Measurements from ENCODE around the gene SCAF8.
"Not testable (repeated sequence)": the region's sequence is repeated elsewhere in the genome, so short reads cannot be mapped to it uniquely, and the experiment has no call there.

Gene SCAF8

DNA sequence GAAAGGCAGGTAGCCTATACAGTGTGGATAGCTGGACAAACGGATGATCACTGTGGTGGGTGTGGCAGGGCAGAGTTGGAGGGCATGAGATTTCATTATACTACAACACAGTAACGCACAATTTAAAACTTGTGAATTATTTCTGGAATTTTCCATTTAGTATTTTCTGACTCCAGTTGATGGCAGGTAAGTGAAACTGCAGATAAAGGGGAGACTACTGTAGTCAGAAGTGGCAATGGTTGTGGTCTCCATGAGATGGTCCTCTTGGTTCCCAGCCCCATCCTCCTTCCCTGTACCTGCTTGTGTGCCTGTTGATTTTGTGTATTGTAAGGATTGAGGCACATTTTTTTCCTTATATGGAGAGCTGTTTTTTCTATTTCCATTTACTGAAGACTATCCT is 22.5 kb upstream of the SCAF8 start:
- no peak for TF ChIP-seq EZH2phosphoT487 (conservative IDR thresholded peaks at IDR 0.05; ENCODE audit: low read length)
- TF ChIP-seq, protein P1, sequence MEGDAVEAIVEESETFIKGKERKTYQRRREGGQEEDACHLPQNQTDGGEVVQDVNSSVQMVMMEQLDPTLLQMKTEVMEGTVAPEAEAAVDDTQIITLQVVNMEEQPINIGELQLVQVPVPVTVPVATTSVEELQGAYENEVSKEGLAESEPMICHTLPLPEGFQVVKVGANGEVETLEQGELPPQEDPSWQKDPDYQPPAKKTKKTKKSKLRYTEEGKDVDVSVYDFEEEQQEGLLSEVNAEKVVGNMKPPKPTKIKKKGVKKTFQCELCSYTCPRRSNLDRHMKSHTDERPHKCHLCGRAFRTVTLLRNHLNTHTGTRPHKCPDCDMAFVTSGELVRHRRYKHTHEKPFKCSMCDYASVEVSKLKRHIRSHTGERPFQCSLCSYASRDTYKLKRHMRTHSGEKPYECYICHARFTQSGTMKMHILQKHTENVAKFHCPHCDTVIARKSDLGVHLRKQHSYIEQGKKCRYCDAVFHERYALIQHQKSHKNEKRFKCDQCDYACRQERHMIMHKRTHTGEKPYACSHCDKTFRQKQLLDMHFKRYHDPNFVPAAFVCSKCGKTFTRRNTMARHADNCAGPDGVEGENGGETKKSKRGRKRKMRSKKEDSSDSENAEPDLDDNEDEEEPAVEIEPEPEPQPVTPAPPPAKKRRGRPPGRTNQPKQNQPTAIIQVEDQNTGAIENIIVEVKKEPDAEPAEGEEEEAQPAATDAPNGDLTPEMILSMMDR (IDR thresholded peaks at IDR 0.05; ENCODE audit: insufficient read depth, low read length, poor library complexity, severe bottlenecking): no peak
- no peaks in the 10 kb centered on the region for H3K9me3 ChIP-seq (ENCODE audit: insufficient read depth, low read length)

DNA sequence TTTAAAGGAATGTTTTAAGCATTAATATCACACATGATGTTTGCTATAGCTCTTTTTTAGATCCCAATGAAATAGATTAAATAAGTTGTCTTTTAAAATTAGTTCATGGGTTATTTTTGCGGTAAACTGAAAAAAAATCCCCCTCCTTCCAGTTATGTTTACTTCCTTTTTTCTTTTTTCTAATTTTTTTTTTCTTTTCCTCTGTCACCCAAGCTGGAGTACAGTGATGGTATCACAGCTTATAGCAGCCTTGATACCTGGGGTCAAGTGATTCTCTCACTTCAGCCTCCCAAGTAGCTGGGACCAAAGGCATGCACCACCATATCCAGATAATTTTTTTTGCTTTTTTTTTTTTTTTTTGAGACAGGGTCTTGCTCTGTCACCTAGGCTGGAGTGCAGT is 17.8 kb upstream of the SCAF8 start:
- H3F3A ChIP-seq (ENCODE audit: insufficient read depth): peaks cover 5% of the 10 kb centered on the region; the same call in 1 of the 2 replicates
- no peak overlapping the region for H3K27ac ChIP-seq (ENCODE audit: low read depth, low read length)
- H4K20me1 ChIP-seq (ENCODE audit: low read depth, low read length): no peaks in the 10 kb centered on the region
- H3K9ac ChIP-seq (ENCODE audit: low read length): no peak overlapping the region
- peak overlapping the region; percentile 26 for H2AFZ ChIP-seq (ENCODE audit: low read depth, low read length, severe bottlenecking)
- peak overlapping the region; percentile 44 for H3K4me2 ChIP-seq (ENCODE audit: low read depth, low read length, poor library complexity, severe bottlenecking)
- TF ChIP-seq, protein P1 (IDR thresholded peaks at IDR 0.05; ENCODE audit: insufficient read depth, low read length, poor library complexity, severe bottlenecking): no peak
- TF ChIP-seq EZH2phosphoT487 (conservative IDR thresholded peaks at IDR 0.05; ENCODE audit: low read length): no peak
- no peaks in the 10 kb centered on the region for H3K9me2 ChIP-seq (replicated peaks; ENCODE audit: insufficient read depth, low read length)
- no peaks in the 10 kb centered on the region for H3K9me3 ChIP-seq (ENCODE audit: insufficient read depth, low read length)
- no peaks in the 10 kb centered on the region for H3K36me3 ChIP-seq (ENCODE audit: low read length)
- no peak overlapping the region for H3K4me3 ChIP-seq (ENCODE audit: insufficient read depth, low read length, poor library complexity, severe bottlenecking)
- no peaks in the 10 kb centered on the region for H3K27me3 ChIP-seq (ENCODE audit: low read length)
- no peaks in the 10 kb centered on the region for H3K79me2 ChIP-seq (ENCODE audit: insufficient read depth, low read length)

More for the DNA sequence above, 22.5 kb upstream of the SCAF8 start:
- Histone ChIP-seq H3F3A (ENCODE audit: insufficient read depth) (peaks cover 5% of the 10 kb centered on the region; the same call in 1 of the 2 replicates), H3K4me2 (ENCODE audit: low read depth, low read length, poor library complexity, severe bottlenecking) (no peak overlapping the region), H3K9me2 (replicated peaks; ENCODE audit: insufficient read depth, low read length) (no peaks in the 10 kb centered on the region), H2AFZ (ENCODE audit: low read depth, low read length, severe bottlenecking) (no peak overlapping the region), H3K4me3 (ENCODE audit: insufficient read depth, low read length, poor library complexity, severe bottlenecking) (no peak overlapping the region), H4K20me1 (ENCODE audit: low read depth, low read length) (no peaks in the 10 kb centered on the region), H3K36me3 (ENCODE audit: low read length) (no peaks in the 10 kb centered on the region), H3K9ac (ENCODE audit: low read length) (no peak overlapping the region), H3K27ac (ENCODE audit: low read depth, low read length) (no peak overlapping the region), H3K79me2 (ENCODE audit: insufficient read depth, low read length) (no peaks in the 10 kb centered on the region), H3K27me3 (ENCODE audit: low read length) (no peaks in the 10 kb centered on the region)

DNA sequence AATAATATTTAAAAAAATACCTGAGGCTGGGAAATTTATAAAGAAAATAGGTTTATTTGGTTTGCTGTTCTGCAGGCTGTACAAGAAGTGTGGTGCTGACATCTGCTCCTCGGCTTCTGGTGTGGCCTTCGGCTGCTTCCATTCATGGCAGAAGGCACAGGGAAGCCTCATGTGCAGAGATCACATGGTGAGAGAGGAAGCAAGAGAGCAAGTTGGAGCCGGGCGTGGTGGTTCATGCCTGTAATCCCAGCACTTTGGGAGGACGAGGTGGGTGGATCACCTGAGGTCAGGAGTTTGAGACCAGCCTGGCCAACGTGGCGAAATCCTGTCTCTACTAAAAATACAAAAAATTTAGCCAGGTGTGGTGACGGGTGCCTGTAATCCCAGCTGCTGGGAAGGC is 16.9 kb upstream of the SCAF8 start:
- not testable (repeated sequence) for H2AFZ ChIP-seq (ENCODE audit: low read depth, low read length, severe bottlenecking); H3K27ac ChIP-seq (ENCODE audit: low read depth, low read length); H3F3A ChIP-seq (ENCODE audit: insufficient read depth)

DNA sequence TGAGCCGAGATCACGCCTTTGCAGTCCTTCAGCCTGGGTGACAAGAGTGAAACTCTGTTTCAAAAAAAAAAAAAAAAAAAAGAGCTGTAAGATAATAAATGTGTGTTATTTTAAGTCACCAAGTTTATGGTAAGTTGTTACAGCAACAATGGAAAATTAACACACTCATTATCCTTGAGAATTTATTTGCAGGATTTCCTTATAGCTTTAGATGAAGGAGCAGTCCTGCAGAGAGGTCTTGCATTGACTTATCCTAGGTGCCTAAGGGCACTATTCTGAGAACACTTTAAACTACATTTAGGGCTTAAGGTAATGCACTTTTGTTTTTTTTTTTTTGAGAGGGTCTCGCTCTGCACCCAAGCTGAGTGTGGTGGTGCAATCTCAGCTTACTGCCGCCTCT is 13.8 kb upstream of the SCAF8 start:
- H3K9me2 ChIP-seq (replicated peaks; ENCODE audit: insufficient read depth, low read length): no peaks in the 10 kb centered on the region
- TF ChIP-seq, protein P1 (IDR thresholded peaks at IDR 0.05; ENCODE audit: insufficient read depth, low read length, poor library complexity, severe bottlenecking): no peak
- no peak for TF ChIP-seq EZH2phosphoT487 (conservative IDR thresholded peaks at IDR 0.05; ENCODE audit: low read length)
- no peaks in the 10 kb centered on the region; the same call in 1 of the 2 replicates for H3F3A ChIP-seq (ENCODE audit: insufficient read depth)
- no peak overlapping the region for H3K4me3 ChIP-seq (ENCODE audit: insufficient read depth, low read length, poor library complexity, severe bottlenecking)
- no peaks in the 10 kb centered on the region for H3K79me2 ChIP-seq (ENCODE audit: insufficient read depth, low read length)
- no peak overlapping the region for H3K27ac ChIP-seq (ENCODE audit: low read depth, low read length)
- no peaks in the 10 kb centered on the region for H3K9me3 ChIP-seq (ENCODE audit: insufficient read depth, low read length)
- no peaks in the 10 kb centered on the region for H3K27me3 ChIP-seq (ENCODE audit: low read length)
- H3K9ac ChIP-seq (ENCODE audit: low read length): no peak overlapping the region
- H2AFZ ChIP-seq (ENCODE audit: low read depth, low read length, severe bottlenecking): no peak overlapping the region
- no peaks in the 10 kb centered on the region for H4K20me1 ChIP-seq (ENCODE audit: low read depth, low read length)
- no peak overlapping the region for H3K4me2 ChIP-seq (ENCODE audit: low read depth, low read length, poor library complexity, severe bottlenecking)
- no peaks in the 10 kb centered on the region for H3K36me3 ChIP-seq (ENCODE audit: low read length)

More for the DNA sequence above, 16.9 kb upstream of the SCAF8 start:
- H3K9me3 ChIP-seq (ENCODE audit: insufficient read depth, low read length); H3K79me2 ChIP-seq (ENCODE audit: insufficient read depth, low read length); H3K27me3 ChIP-seq (ENCODE audit: low read length); H3K9ac ChIP-seq (ENCODE audit: low read length); H3K4me2 ChIP-seq (ENCODE audit: low read depth, low read length, poor library complexity, severe bottlenecking); H3K36me3 ChIP-seq (ENCODE audit: low read length); H4K20me1 ChIP-seq (ENCODE audit: low read depth, low read length); H3K9me2 ChIP-seq (replicated peaks; ENCODE audit: insufficient read depth, low read length); H3K4me3 ChIP-seq (ENCODE audit: insufficient read depth, low read length, poor library complexity, severe bottlenecking): not testable (repeated sequence)

All from SU-DHL-6 (cell line).